Thyroid gland (tissue), 4 donors: Measurements from ENCODE around the gene HEPACAM.

Experiments
- CTCF ChIP-seq, 6 experiments: fragments of 200-600 bp in 3 of 6; fragments of 450-650 bp in 3 of 6; sonication (generic) in 3 of 6; IDR thresholded peaks; one replicate each; pipeline ENCODE4 v1.5.1; 2016 to 2019; ENCODE audit warnings: antibody characterized with exemption in 6 of 6, mild to moderate bottlenecking in 2 of 6, inconsistent platforms in 1 of 6, moderate library complexity in 1 of 6
- POLR2A ChIP-seq, 2 donors: fragments of 450-650 bp; IDR thresholded peaks; one replicate each; pipeline ENCODE4 v1.6.1; 2017; ENCODE audit warnings: antibody characterized with exemption in 2 of 2, mild to moderate bottlenecking in 2 of 2, moderate library complexity in 1 of 2

- TF ChIP-seq CTCF (IDR thresholded peaks at IDR 0.05), result no peak
- TF ChIP-seq POLR2A (IDR thresholded peaks at IDR 0.05), result no peak
These were observed 48.6 kb upstream of the HEPACAM start for GRCh38 chr11:124984512-124984854.
